ENCODE results near the gene VEGFA.

Gene VEGFA

DNA sequence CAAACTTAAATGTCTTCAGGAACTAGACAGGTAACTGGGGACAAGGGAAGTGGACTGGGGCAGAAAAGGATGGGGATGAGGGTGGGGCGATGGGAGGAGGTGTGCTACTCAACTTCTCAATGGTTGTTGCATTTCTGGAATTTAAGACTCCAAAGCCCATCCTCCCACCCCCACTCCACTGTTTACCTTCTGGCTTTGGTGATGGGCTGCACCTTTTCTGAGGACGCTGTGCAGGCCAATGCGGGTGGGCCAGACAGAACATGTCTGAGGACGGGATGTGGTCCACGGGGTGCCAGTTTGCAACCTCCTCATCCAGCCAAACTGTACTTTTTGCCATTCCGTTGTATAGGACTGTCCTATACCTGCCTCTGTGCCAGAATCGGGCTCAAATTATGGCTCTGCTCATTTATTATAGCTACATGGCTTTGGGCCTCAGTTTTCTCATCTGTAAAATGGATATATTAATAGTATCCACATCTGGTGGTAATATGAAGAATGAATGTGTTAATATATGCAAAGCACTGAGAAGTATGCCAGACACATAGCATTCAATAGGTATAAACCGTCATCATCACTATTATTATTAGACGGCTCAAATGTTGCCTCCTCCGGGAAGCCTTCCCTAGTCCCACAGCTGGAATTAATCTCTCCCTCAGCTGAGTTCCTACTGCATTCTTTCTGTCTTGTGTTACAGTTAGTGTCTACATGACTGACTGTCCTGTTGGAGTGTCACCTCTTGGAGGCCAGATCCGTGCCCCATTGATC lies 31.0 kb upstream of the VEGFA start:
- DNase-seq (ENCODE audit: low read depth): no peak
- H3K4me3 ChIP-seq (ENCODE audit: low read depth, low read length): no peak overlapping the region
- TF ChIP-seq, protein P1, sequence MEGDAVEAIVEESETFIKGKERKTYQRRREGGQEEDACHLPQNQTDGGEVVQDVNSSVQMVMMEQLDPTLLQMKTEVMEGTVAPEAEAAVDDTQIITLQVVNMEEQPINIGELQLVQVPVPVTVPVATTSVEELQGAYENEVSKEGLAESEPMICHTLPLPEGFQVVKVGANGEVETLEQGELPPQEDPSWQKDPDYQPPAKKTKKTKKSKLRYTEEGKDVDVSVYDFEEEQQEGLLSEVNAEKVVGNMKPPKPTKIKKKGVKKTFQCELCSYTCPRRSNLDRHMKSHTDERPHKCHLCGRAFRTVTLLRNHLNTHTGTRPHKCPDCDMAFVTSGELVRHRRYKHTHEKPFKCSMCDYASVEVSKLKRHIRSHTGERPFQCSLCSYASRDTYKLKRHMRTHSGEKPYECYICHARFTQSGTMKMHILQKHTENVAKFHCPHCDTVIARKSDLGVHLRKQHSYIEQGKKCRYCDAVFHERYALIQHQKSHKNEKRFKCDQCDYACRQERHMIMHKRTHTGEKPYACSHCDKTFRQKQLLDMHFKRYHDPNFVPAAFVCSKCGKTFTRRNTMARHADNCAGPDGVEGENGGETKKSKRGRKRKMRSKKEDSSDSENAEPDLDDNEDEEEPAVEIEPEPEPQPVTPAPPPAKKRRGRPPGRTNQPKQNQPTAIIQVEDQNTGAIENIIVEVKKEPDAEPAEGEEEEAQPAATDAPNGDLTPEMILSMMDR (IDR thresholded peaks at IDR 0.05; ENCODE audit: low read depth, low read length, missing control alignments): no peak

DNA sequence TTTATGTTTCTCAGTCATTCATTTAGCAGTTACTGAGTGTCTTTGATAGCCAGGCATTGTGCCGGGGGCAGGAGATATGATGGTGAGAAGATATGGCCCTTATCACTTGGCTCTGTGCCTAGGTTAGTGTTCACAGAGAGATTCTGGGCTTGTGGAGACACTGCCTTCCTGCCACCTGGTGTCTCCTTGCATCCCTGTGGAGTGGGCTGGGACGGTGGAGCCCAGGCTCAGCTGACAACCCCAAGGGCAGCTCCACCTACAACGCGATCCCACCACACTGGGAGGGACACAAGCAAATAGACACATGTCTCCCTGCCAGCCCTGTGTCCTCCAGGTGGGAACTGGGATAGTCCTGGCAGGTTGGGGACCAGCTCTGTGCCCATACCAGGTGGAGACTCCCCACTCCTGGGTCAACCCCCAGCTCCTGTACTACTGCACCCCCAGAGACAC lies 30.3 kb upstream of the VEGFA start:
- TF ChIP-seq, protein P1 (IDR thresholded peaks at IDR 0.05; ENCODE audit: low read depth, low read length, missing control alignments): no peak
- H3K4me3 ChIP-seq (ENCODE audit: low read depth, low read length): no peak overlapping the region
- no peak for DNase-seq (ENCODE audit: low read depth)

DNA sequence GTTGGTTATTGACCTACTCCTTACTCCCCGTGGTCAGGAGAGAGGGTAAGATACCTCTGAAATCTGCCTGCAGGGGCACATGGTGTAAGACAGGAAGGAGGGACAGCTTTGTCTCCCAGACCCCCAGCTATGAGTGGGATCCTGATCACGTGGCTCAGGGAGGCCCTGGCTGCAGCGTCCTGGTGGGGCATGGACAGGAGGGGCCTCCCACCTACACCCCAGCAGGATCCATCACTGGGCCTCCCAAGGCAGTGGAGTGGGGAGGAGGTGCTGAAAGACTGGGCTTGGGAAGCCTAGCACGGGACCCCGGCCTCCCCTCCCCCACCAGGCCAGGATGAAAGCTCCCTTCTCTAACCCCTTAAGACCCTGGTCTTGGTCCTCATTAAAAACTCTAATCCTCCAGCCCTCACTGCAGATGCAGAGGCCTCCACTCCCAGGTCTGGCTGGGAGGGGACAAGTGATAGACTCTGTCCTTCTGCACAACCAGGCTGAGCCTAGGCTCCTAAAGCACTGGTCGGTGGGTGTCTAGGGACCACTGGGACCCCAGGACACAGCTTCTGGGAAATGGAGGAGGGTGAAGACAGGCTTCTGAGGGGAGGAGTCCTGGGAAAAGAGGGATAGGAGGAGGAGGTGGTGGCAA lies 29.6 kb upstream of the VEGFA start:
- no peak overlapping the region for H3K4me3 ChIP-seq (ENCODE audit: low read depth, low read length)
- DNase-seq (ENCODE audit: low read depth): no peak
- TF ChIP-seq, protein P1 (IDR thresholded peaks at IDR 0.05; ENCODE audit: low read depth, low read length, missing control alignments): no peak

DNA sequence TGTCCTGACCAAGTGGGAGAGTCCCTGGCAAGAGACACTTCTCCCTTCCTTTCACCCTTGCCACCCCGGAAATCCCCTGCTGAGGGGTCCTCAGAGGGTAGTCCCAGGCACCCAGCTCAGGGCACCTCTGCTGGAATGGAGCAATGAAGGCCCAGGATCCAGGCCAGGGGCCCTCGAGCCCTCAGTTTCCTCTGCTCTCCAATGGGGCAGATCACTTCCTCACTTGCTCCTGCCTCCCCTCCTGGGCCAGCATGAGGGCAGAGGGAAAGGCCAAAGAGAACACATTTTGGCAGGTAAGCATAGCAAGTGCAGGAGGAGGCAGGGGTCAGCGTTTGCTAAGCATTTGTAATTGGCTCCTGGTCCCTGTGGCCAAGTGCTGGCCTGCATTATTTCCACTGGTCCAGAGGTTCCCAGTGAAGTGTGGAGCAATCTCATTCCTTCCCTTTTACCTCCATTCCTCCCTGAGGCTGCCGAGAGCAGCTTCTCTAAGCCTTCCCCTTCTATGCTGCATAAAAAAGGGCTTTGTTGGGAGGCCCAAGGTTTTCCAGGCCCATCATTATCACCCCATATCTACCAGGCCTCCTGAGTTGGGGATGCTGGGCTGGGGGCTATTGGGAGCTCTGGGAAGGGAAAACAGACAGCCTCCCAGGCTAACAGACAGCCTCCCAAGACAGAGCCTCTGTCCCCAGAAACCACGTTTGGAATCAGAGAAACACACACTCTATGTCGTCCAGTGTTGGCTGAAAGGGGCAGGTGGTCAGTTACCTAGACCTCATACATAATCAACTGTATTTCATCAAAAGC lies 28.8 kb upstream of the VEGFA start:
- H3K4me3 ChIP-seq (ENCODE audit: low read depth, low read length): no peak overlapping the region
- TF ChIP-seq, protein P1 (IDR thresholded peaks at IDR 0.05; ENCODE audit: low read depth, low read length, missing control alignments): no peak
- no peak for DNase-seq (ENCODE audit: low read depth)

DNA sequence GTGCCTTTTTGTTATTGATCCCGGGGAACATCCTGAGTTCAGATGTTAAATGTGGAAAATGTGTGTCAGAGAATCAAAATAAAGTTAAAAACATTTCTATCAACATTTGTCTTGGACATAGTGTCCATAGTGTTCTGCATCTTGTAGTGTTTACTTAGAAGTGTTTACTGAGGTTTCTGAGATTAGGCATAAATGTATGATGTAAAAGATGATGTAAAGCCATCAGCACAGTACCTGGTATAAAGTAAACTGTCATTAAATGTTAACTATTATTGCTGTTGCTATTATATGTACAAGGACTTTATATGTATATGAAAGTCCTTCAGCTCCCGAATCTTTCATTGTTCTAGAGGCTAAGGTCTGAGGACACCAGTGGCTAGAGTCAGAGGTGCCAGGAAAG lies 28.2 kb upstream of the VEGFA start:
- H3K4me3 ChIP-seq (ENCODE audit: low read depth, low read length): no peak overlapping the region
- no peak for DNase-seq (ENCODE audit: low read depth)
- TF ChIP-seq, protein P1 (IDR thresholded peaks at IDR 0.05; ENCODE audit: low read depth, low read length, missing control alignments): no peak

DNA sequence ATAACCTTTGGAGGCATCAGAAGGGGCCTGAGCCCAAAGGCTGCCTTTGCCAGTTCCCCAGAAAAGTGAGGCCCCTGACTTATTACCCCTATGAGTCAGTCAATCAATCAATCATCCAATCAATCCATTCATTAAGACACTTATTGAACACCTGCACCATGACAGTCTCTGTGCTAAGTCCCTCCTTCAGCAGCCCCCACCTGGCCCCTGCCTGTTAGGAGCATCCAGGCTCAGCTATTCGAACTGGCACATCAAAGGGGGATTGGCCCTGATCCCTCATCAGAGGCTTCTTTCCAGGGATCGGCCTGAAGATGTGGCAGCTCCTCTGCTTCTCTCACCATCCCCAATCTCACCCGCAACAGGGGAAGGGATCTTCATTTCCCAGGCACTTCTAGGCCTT lies 27.7 kb upstream of the VEGFA start:
- DNase-seq (ENCODE audit: low read depth): no peak
- H3K4me3 ChIP-seq (ENCODE audit: low read depth, low read length): no peak overlapping the region
- TF ChIP-seq, protein P1 (IDR thresholded peaks at IDR 0.05; ENCODE audit: low read depth, low read length, missing control alignments): no peak

All from GM12864 (cell line).